Vagina (tissue), 2 donors: ENCODE results near the gene MEGF10.

Source experiments
- CTCF ChIP-seq, 3 experiments: fragments of 450-650 bp in 2 of 3; fragments of 200-600 bp in 1 of 3; sonication (generic) in 1 of 3; IDR thresholded peaks; one replicate each; pipeline ENCODE4 v1.5.1; 2017 to 2019; ENCODE audit warnings: antibody characterized with exemption in 3 of 3, mild to moderate bottlenecking in 2 of 3, moderate library complexity in 2 of 3
- POLR2AphosphoS5 ChIP-seq, 2 donors: sonication (generic); formaldehyde crosslinking; IDR thresholded peaks; one replicate each; pipeline ENCODE4 v1.9.0; 2017; ENCODE audit warnings: antibody characterized with exemption in 2 of 2, mild to moderate bottlenecking in 2 of 2, low read depth in 1 of 2; ENCODE audit not compliant: insufficient read depth in 1 of 2

GRCh38 chr5:127420758-127421157, 130.2 kb downstream of the MEGF10 start:
- TF ChIP-seq CTCF (IDR thresholded peaks at IDR 0.05) (no peak), POLR2AphosphoS5 (IDR thresholded peaks at IDR 0.05; ENCODE audit: insufficient read depth in 1 of 2, low read depth in 1 of 2) (no peak)
